ENCODE data around the gene OSCP1.
"Not testable (repeated sequence)": the region's sequence is repeated elsewhere in the genome, so short reads cannot be mapped to it uniquely, and the experiment has no call there.

OSCP1 gene

GRCh38 chr1:36480161-36480560, 29.9 kb upstream of the OSCP1 start:
- no peak overlapping the region for H3K4me2 ChIP-seq (ENCODE audit: low read depth, low read length, poor library complexity, severe bottlenecking)
- H3K9me3 ChIP-seq (ENCODE audit: insufficient read depth, low read depth, low read length) = no peaks in the 10 kb centered on the region
- no peaks in the 10 kb centered on the region for H4K20me1 ChIP-seq (ENCODE audit: insufficient read depth, low read length, poor library complexity, severe bottlenecking)
- H3K27me3 ChIP-seq (ENCODE audit: insufficient read depth, low read length, poor library complexity, severe bottlenecking) = no peaks in the 10 kb centered on the region
- H3K9me2 ChIP-seq (replicated peaks; ENCODE audit: low read depth, low read length) = no peaks in the 10 kb centered on the region
- no peaks in the 10 kb centered on the region for H3K36me3 ChIP-seq (ENCODE audit: insufficient read depth, low read length)
- no peak overlapping the region for H3K9ac ChIP-seq (ENCODE audit: low read depth, low read length, poor library complexity, severe bottlenecking)
- H2AFZ ChIP-seq (ENCODE audit: low read length) = no peak overlapping the region
- no peaks in the 10 kb centered on the region for H3K79me2 ChIP-seq (ENCODE audit: insufficient read depth, low read length)
- no peaks in the 10 kb centered on the region for H3K4me1 ChIP-seq (ENCODE audit: insufficient read depth, low read length, poor library complexity, severe bottlenecking)
- TF ChIP-seq CTCF (conservative IDR thresholded peaks at IDR 0.05; ENCODE audit: low read length) = no peak
- TF ChIP-seq EZH2phosphoT487 (IDR thresholded peaks at IDR 0.05; ENCODE audit: borderline replicate concordance) = no peak
- no peaks in the 10 kb centered on the region for H3F3A ChIP-seq (ENCODE audit: low read depth)
- no peak overlapping the region for H3K4me3 ChIP-seq (ENCODE audit: low read length, poor library complexity, severe bottlenecking)

- TF ChIP-seq CTCF (conservative IDR thresholded peaks at IDR 0.05; ENCODE audit: low read length) (no peak), EZH2phosphoT487 (IDR thresholded peaks at IDR 0.05; ENCODE audit: borderline replicate concordance) (no peak)
- no peaks in the 10 kb centered on the region for H3K9me2 ChIP-seq (replicated peaks; ENCODE audit: low read depth, low read length)
- H3K9ac ChIP-seq (ENCODE audit: low read depth, low read length, poor library complexity, severe bottlenecking) = no peak overlapping the region
- no peaks in the 10 kb centered on the region for H3F3A ChIP-seq (ENCODE audit: low read depth)
- no peak overlapping the region for H3K4me3 ChIP-seq (ENCODE audit: low read length, poor library complexity, severe bottlenecking)
- H3K79me2 ChIP-seq (ENCODE audit: insufficient read depth, low read length) = no peaks in the 10 kb centered on the region
- no peaks in the 10 kb centered on the region for H3K27me3 ChIP-seq (ENCODE audit: insufficient read depth, low read length, poor library complexity, severe bottlenecking)
- H3K9me3 ChIP-seq (ENCODE audit: insufficient read depth, low read depth, low read length) = no peaks in the 10 kb centered on the region
- no peak overlapping the region for H3K4me2 ChIP-seq (ENCODE audit: low read depth, low read length, poor library complexity, severe bottlenecking)
- no peaks in the 10 kb centered on the region for H3K4me1 ChIP-seq (ENCODE audit: insufficient read depth, low read length, poor library complexity, severe bottlenecking)
- no peak overlapping the region for H2AFZ ChIP-seq (ENCODE audit: low read length)
- no peaks in the 10 kb centered on the region for H3K36me3 ChIP-seq (ENCODE audit: insufficient read depth, low read length)
- no peaks in the 10 kb centered on the region for H4K20me1 ChIP-seq (ENCODE audit: insufficient read depth, low read length, poor library complexity, severe bottlenecking)
These were observed 29.3 kb upstream of the OSCP1 start for GRCh38 chr1:36479505-36480051.

- not testable (repeated sequence) for H3K79me2 ChIP-seq (ENCODE audit: insufficient read depth, low read length); H3K9me2 ChIP-seq (replicated peaks; ENCODE audit: low read depth, low read length); H3K36me3 ChIP-seq (ENCODE audit: insufficient read depth, low read length); H3K9me3 ChIP-seq (ENCODE audit: insufficient read depth, low read depth, low read length); H3K4me3 ChIP-seq (ENCODE audit: low read length, poor library complexity, severe bottlenecking); H3F3A ChIP-seq (ENCODE audit: low read depth); H2AFZ ChIP-seq (ENCODE audit: low read length); H3K4me2 ChIP-seq (ENCODE audit: low read depth, low read length, poor library complexity, severe bottlenecking); H3K9ac ChIP-seq (ENCODE audit: low read depth, low read length, poor library complexity, severe bottlenecking); H3K27me3 ChIP-seq (ENCODE audit: insufficient read depth, low read length, poor library complexity, severe bottlenecking); H3K4me1 ChIP-seq (ENCODE audit: insufficient read depth, low read length, poor library complexity, severe bottlenecking); H4K20me1 ChIP-seq (ENCODE audit: insufficient read depth, low read length, poor library complexity, severe bottlenecking)
These were observed 27.4 kb upstream of the OSCP1 start for GRCh38 chr1:36477615-36478014.

- Histone ChIP-seq H3K36me3 (ENCODE audit: insufficient read depth, low read length) (no peaks in the 10 kb centered on the region), H3F3A (ENCODE audit: low read depth) (no peaks in the 10 kb centered on the region), H3K4me2 (ENCODE audit: low read depth, low read length, poor library complexity, severe bottlenecking) (no peak overlapping the region), H3K27me3 (ENCODE audit: insufficient read depth, low read length, poor library complexity, severe bottlenecking) (no peaks in the 10 kb centered on the region), H2AFZ (ENCODE audit: low read length) (no peak overlapping the region), H3K79me2 (ENCODE audit: insufficient read depth, low read length) (no peaks in the 10 kb centered on the region), H3K9me3 (ENCODE audit: insufficient read depth, low read depth, low read length) (no peaks in the 10 kb centered on the region), H3K9ac (ENCODE audit: low read depth, low read length, poor library complexity, severe bottlenecking) (no peak overlapping the region), H3K9me2 (replicated peaks; ENCODE audit: low read depth, low read length) (no peaks in the 10 kb centered on the region), H3K4me3 (ENCODE audit: low read length, poor library complexity, severe bottlenecking) (no peak overlapping the region), H3K4me1 (ENCODE audit: insufficient read depth, low read length, poor library complexity, severe bottlenecking) (no peaks in the 10 kb centered on the region), H4K20me1 (ENCODE audit: insufficient read depth, low read length, poor library complexity, severe bottlenecking) (no peaks in the 10 kb centered on the region)
- TF ChIP-seq EZH2phosphoT487 (IDR thresholded peaks at IDR 0.05; ENCODE audit: borderline replicate concordance) = no peak
- TF ChIP-seq CTCF (conservative IDR thresholded peaks at IDR 0.05; ENCODE audit: low read length) = no peak
These were observed 26.7 kb upstream of the OSCP1 start for GRCh38 chr1:36476945-36477344.
